HG03039 (cell line): ENCODE measurements around the gene EGFL6.
"Not testable (repeated sequence)": the region's sequence is repeated elsewhere in the genome, so short reads cannot be mapped to it uniquely, and the experiment has no call there.

Source experiments
- ATAC-seq: cut with Tn5 transposase; IDR thresholded peaks from one replicate; pipeline ENCODE4 v1.9.1; 2021; ENCODE audit warnings: mild to moderate bottlenecking, moderate library complexity; ENCODE audit not compliant: unreplicated experiment

EGFL6 gene

GRCh38 chrX:13651150-13651549 lies 81.7 kb downstream of the EGFL6 start:
- ATAC-seq = no peak

GRCh38 chrX:13652287-13652793 lies 82.9 kb downstream of the EGFL6 start:
- ATAC-seq = no peak

GRCh38 chrX:13652850-13653693 lies 83.7 kb downstream of the EGFL6 start, which contains the start of gene TCEANC:
TSS of gene TCEANC (plus strand) at chrX:13653141. CDS start at chrX:13662509, 9,368 bp downstream.
- ATAC-seq = peak; percentile 95

- ATAC-seq = no peak
Measured at GRCh38 chrX:13654116-13654515, 84.7 kb downstream of the EGFL6 start.

- ATAC-seq = no peak
Measured at GRCh38 chrX:13655674-13656073, 86.3 kb downstream of the EGFL6 start.

- no peak for ATAC-seq
Measured at GRCh38 chrX:13658602-13659001, 89.2 kb downstream of the EGFL6 start.

- no peak for ATAC-seq
Measured at GRCh38 chrX:13659063-13659462, 89.7 kb downstream of the EGFL6 start.

GRCh38 chrX:13661735-13662288 lies 92.4 kb downstream of the EGFL6 start:
- ATAC-seq = no peak

GRCh38 chrX:13662355-13662791 lies 93.0 kb downstream of the EGFL6 start:
- no peak for ATAC-seq

- no peak for ATAC-seq
Measured at GRCh38 chrX:13664020-13664419, 94.6 kb downstream of the EGFL6 start.

- no peak for ATAC-seq
Measured at GRCh38 chrX:13666836-13667235, 97.4 kb downstream of the EGFL6 start.

GRCh38 chrX:13667919-13668318 lies 98.5 kb downstream of the EGFL6 start:
- ATAC-seq = no peak

- ATAC-seq = peak; percentile 60
Measured at GRCh38 chrX:13669246-13669737, 99.9 kb downstream of the EGFL6 start.

GRCh38 chrX:13669755-13670154 lies 100.4 kb downstream of the EGFL6 start:
- ATAC-seq = not testable (repeated sequence)

- no peak for ATAC-seq
Measured at GRCh38 chrX:13670197-13670596, 100.8 kb downstream of the EGFL6 start.

- no peak for ATAC-seq
Measured at GRCh38 chrX:13673016-13673415, 103.6 kb downstream of the EGFL6 start.

- ATAC-seq = no peak
Measured at GRCh38 chrX:13676885-13677284, 107.5 kb downstream of the EGFL6 start.

- ATAC-seq = not testable (repeated sequence)
Measured at GRCh38 chrX:13679700-13680099, 110.3 kb downstream of the EGFL6 start.

GRCh38 chrX:13681595-13681994 lies 112.2 kb downstream of the EGFL6 start:
- no peak for ATAC-seq
